GM12864 (cell line): Measurements from ENCODE around the gene CCL2.

Source experiments
- DNase-seq: peaks from one replicate; pipeline ENCODE4 v3.0.0-alpha.2; 2011; ENCODE audit warnings: low read depth
- H3K4me3 ChIP-seq: 2 replicates; pipeline ENCODE4 v1.5.1; 2011; ENCODE audit warnings: mild to moderate bottlenecking, low read depth, low read length, control low read depth
- CTCF ChIP-seq: IDR thresholded peaks from 2 replicates; pipeline ENCODE4 v1.5.1; 2011; ENCODE audit warnings: low read depth, mild to moderate bottlenecking, moderate library complexity, low read length, control low read depth, inconsistent platforms; ENCODE audit errors: missing control alignments

Gene CCL2

GRCh38 chr17:34236281-34236892 is 18.7 kb upstream of the CCL2 start:
- no peak for DNase-seq
- no peak overlapping the region for H3K4me3 ChIP-seq
- no peak for TF ChIP-seq CTCF

GRCh38 chr17:34237458-34237857 is 17.6 kb upstream of the CCL2 start:
- no peak for DNase-seq
- no peak for TF ChIP-seq CTCF
- no peak overlapping the region for H3K4me3 ChIP-seq

GRCh38 chr17:34241062-34241461 is 14.0 kb upstream of the CCL2 start:
- no peak for DNase-seq
- no peak for TF ChIP-seq CTCF
- no peak overlapping the region for H3K4me3 ChIP-seq

- DNase-seq, result peak; percentile 26
- no peak for TF ChIP-seq CTCF
- H3K4me3 ChIP-seq, result no peak overlapping the region
Observed at GRCh38 chr17:34242587-34243363, 12.3 kb upstream of the CCL2 start.

GRCh38 chr17:34243364-34244320 is 11.4 kb upstream of the CCL2 start:
- H3K4me3 ChIP-seq, result no peak overlapping the region
- DNase-seq, result no peak
- TF ChIP-seq CTCF, result no peak

GRCh38 chr17:34245351-34245905 is 9.7 kb upstream of the CCL2 start:
- TF ChIP-seq CTCF, result no peak
- no peak overlapping the region for H3K4me3 ChIP-seq
- no peak for DNase-seq
